Keratinocyte (primary cell): ENCODE measurements around the gene TMTC2. TPM values are rescaled to one million over a fixed set of nuclear protein-coding genes. Genes with fewer than 3 reads are reported as not detected.

ENCODE experiments used
- DNase-seq: peaks from one replicate; pipeline ENCODE4 v3.0.0-alpha.2; 2011; ENCODE audit warnings: low read depth, missing footprints, low spot score
- FAIRE-seq: peaks from 2 replicates; lab custom pipeline; 2011; peaks lifted over from hg19 to GRCh38; lab: Jason Lieb, UNC
- H2AFZ ChIP-seq: 2 replicates; pipeline ENCODE4 v1.6.0; 2012; ENCODE audit warnings: low read length, control low read depth, inconsistent platforms; ENCODE audit not compliant: control insufficient read depth
- H3K27ac ChIP-seq: 2 replicates; pipeline ENCODE4 v1.5.1; 2011; ENCODE audit warnings: low read length; ENCODE audit not compliant: control insufficient read depth, insufficient read depth
- H3K27me3 ChIP-seq: 3 replicates; pipeline ENCODE4 v1.6.0; 2011; ENCODE audit warnings: low read length; ENCODE audit not compliant: control insufficient read depth, insufficient read depth; ENCODE audit errors: extremely low read depth
- H3K36me3 ChIP-seq, 2 experiments: 2 replicates in 1 of 2; 3 replicates in 1 of 2; pipeline ENCODE4 v1.5.1; 2011; ENCODE audit warnings: low read length in 2 of 2, mild to moderate bottlenecking in 1 of 2; ENCODE audit not compliant: control insufficient read depth in 2 of 2, insufficient read depth in 2 of 2; ENCODE audit errors: extremely low read depth in 1 of 2
- H3K4me1 ChIP-seq: 3 replicates; pipeline ENCODE4 v1.5.1; 2011; ENCODE audit warnings: low read length; ENCODE audit not compliant: control insufficient read depth, insufficient read depth; ENCODE audit errors: extremely low read depth
- H3K4me2 ChIP-seq: 3 replicates; pipeline ENCODE4 v1.6.0; 2011; ENCODE audit warnings: low read depth, low read length; ENCODE audit not compliant: control insufficient read depth, insufficient read depth; ENCODE audit errors: extremely low read depth
- H3K4me3 ChIP-seq, 3 experiments: fragments of 200-600 bp in 1 of 3; sonication (generic) in 1 of 3; 2 replicates in 2 of 3; 3 replicates in 1 of 3; pipeline ENCODE4 v1.5.1; 2011 to 2016; ENCODE audit warnings: low read length in 3 of 3, mild to moderate bottlenecking in 3 of 3, control low read depth in 2 of 3, inconsistent platforms in 1 of 3, low read depth in 1 of 3, mixed read lengths in 1 of 3, mixed run types in 1 of 3, moderate library complexity in 1 of 3; ENCODE audit not compliant: control insufficient read depth in 2 of 3, insufficient read depth in 2 of 3; ENCODE audit errors: extremely low read depth in 1 of 3
- H3K79me2 ChIP-seq: 2 replicates; pipeline ENCODE4 v1.6.0; 2012; ENCODE audit warnings: low read length; ENCODE audit not compliant: control insufficient read depth, insufficient read depth
- H3K9ac ChIP-seq: 3 replicates; pipeline ENCODE4 v1.6.0; 2011; ENCODE audit warnings: low read length; ENCODE audit not compliant: control insufficient read depth, insufficient read depth; ENCODE audit errors: extremely low read depth
- H3K9me1 ChIP-seq: 3 replicates; pipeline ENCODE4 v1.6.0; 2011; ENCODE audit warnings: low read length; ENCODE audit not compliant: control insufficient read depth, insufficient read depth; ENCODE audit errors: extremely low read depth
- H3K9me3 ChIP-seq: 2 replicates; pipeline ENCODE4 v1.5.1; 2012; ENCODE audit warnings: low read depth, low read length; ENCODE audit not compliant: control insufficient read depth
- H4K20me1 ChIP-seq: 3 replicates; pipeline ENCODE4 v1.6.0; 2011; ENCODE audit warnings: low read length; ENCODE audit not compliant: control insufficient read depth, insufficient read depth; ENCODE audit errors: extremely low read depth
- EZH2 ChIP-seq: IDR thresholded peaks from one replicate; pipeline ENCODE4 v1.6.1; 2012; ENCODE audit warnings: inconsistent platforms, mild to moderate bottlenecking, low read length, moderate library complexity
- dilution Hi-C: fragments of 300-500 bp; cut with MboI; formaldehyde crosslinking; loops from one replicate; pipeline ENCODE4 v1.7.0; 2020; ENCODE audit warnings: low sequenced_read_pairs; ENCODE audit not compliant: extremely low pct_ligation_motif_present
- polyA plus RNA-seq, 5 experiments: library from polyadenylated mRNA; depleted of rRNA in 3 of 5; stranded (reverse) in 3 of 5; stranded (forward) in 1 of 5; unstranded in 1 of 5; fragments of >200 nt; gene quantifications; 1 replicate in 1 of 5; 2 replicates in 3 of 5; 3 replicates in 1 of 5; pipeline versions ENCODE4 v1.2.1 to v1.2.3, GENCODE V29; 2011 to 2012; ENCODE audit warnings: missing spikeins in 2 of 5, low read depth in 1 of 5, low replicate concordance in 1 of 5
- TF ChIP-seq, protein P1 (sequence below), 3 experiments: IDR thresholded peaks in 1 of 3; conservative IDR thresholded peaks in 1 of 3; optimal IDR thresholded peaks in 1 of 3; 2 replicates in 2 of 3; 3 replicates in 1 of 3; pipeline versions ENCODE3 to v1.5.1; 2011; ENCODE audit warnings: low read length in 3 of 3, mild to moderate bottlenecking in 3 of 3, moderate library complexity in 2 of 3, control low read depth in 1 of 3, inconsistent platforms in 1 of 3; ENCODE audit not compliant: insufficient read depth in 2 of 3; ENCODE audit errors: extremely low read depth in 1 of 3

The TMTC2 gene
- polyA plus RNA-seq, 1 donor (not counting 4 experiments of a cell fraction or from before 2014, with no cell fraction given): 3.8 TPM

DNA sequence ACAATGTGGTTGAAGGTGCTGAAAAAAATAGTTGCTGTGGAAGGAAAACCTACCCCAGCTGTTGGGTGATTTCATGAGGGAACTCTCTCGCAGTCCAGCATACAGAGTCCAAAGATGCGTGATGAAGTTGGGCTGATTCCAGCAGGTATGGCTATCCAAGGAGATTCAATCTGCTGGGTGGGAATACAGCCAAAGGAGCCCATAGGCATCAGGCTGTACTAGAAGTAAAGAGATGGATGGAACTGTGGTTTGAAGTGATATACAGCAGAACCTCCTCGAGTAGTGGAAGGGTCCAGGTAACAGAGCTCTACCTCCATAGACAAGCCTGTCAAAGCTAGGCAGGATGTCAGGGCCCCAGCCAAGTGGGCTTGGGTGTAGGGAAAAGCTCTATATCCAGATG lies 11.5 kb upstream of the TMTC2 start:
- H3K27ac ChIP-seq: no peak overlapping the region
- H3K36me3 ChIP-seq: no peaks in the 10 kb centered on the region
- no peaks in the 10 kb centered on the region for H3K79me2 ChIP-seq
- H3K9ac ChIP-seq: no peak overlapping the region
- no peak for TF ChIP-seq EZH2
- TF ChIP-seq, protein P1, sequence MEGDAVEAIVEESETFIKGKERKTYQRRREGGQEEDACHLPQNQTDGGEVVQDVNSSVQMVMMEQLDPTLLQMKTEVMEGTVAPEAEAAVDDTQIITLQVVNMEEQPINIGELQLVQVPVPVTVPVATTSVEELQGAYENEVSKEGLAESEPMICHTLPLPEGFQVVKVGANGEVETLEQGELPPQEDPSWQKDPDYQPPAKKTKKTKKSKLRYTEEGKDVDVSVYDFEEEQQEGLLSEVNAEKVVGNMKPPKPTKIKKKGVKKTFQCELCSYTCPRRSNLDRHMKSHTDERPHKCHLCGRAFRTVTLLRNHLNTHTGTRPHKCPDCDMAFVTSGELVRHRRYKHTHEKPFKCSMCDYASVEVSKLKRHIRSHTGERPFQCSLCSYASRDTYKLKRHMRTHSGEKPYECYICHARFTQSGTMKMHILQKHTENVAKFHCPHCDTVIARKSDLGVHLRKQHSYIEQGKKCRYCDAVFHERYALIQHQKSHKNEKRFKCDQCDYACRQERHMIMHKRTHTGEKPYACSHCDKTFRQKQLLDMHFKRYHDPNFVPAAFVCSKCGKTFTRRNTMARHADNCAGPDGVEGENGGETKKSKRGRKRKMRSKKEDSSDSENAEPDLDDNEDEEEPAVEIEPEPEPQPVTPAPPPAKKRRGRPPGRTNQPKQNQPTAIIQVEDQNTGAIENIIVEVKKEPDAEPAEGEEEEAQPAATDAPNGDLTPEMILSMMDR (optimal IDR thresholded peaks at IDR 0.05 in 1 of 3, IDR thresholded peaks at IDR 0.05 in 1 of 3, conservative IDR thresholded peaks at IDR 0.05 in 1 of 3; ENCODE audit: extremely low read depth in 1 of 3, insufficient read depth in 2 of 3, low read length in 3 of 3): no peak
- no peak for DNase-seq
- no peaks in the 10 kb centered on the region for H3K9me1 ChIP-seq
- H4K20me1 ChIP-seq: no peaks in the 10 kb centered on the region
- no peak overlapping the region for H2AFZ ChIP-seq
- H3K4me1 ChIP-seq: no peaks in the 10 kb centered on the region
- no peak overlapping the region for H3K4me2 ChIP-seq
- dilution Hi-C loops: no loop called here
- H3K9me3 ChIP-seq: no peaks in the 10 kb centered on the region
- H3K4me3 ChIP-seq: no peak overlapping the region
- no peak for FAIRE-seq
- no peaks in the 10 kb centered on the region for H3K27me3 ChIP-seq

GRCh38 chr12:82682326-82682725 lies 4.4 kb upstream of the TMTC2 start:
- Histone ChIP-seq H3K79me2 (no peaks in the 10 kb centered on the region), H3K4me3 (no peak overlapping the region), H2AFZ (no peak overlapping the region), H3K4me1 (peaks cover 9% of the 10 kb centered on the region), H3K27me3 (no peaks in the 10 kb centered on the region), H3K36me3 (no peaks in the 10 kb centered on the region), H4K20me1 (no peaks in the 10 kb centered on the region), H3K27ac (no peak overlapping the region), H3K9ac (no peak overlapping the region), H3K9me3 (no peaks in the 10 kb centered on the region), H3K9me1 (no peaks in the 10 kb centered on the region), H3K4me2 (no peak overlapping the region)
- FAIRE-seq: no peak
- dilution Hi-C loops: no loop called here
- no peak for TF ChIP-seq EZH2
- DNase-seq: no peak

GRCh38 chr12:82682851-82683261 lies 3.9 kb upstream of the TMTC2 start:
- H3K79me2 ChIP-seq: no peaks in the 10 kb centered on the region
- no peaks in the 10 kb centered on the region for H3K9me1 ChIP-seq
- no peak overlapping the region for H3K27ac ChIP-seq
- H2AFZ ChIP-seq: no peak overlapping the region
- H3K36me3 ChIP-seq: no peaks in the 10 kb centered on the region
- no peak for TF ChIP-seq EZH2
- TF ChIP-seq, protein P1 (optimal IDR thresholded peaks at IDR 0.05 in 1 of 3, IDR thresholded peaks at IDR 0.05 in 1 of 3, conservative IDR thresholded peaks at IDR 0.05 in 1 of 3; ENCODE audit: extremely low read depth in 1 of 3, insufficient read depth in 2 of 3, low read length in 3 of 3): no peak
- dilution Hi-C loops: no loop called here
- H3K9me3 ChIP-seq: no peaks in the 10 kb centered on the region
- no peaks in the 10 kb centered on the region for H4K20me1 ChIP-seq
- no peak overlapping the region for H3K9ac ChIP-seq
- FAIRE-seq (no peak), DNase-seq (no peak)
- peaks cover 9% of the 10 kb centered on the region for H3K4me1 ChIP-seq
- no peaks in the 10 kb centered on the region for H3K27me3 ChIP-seq
- H3K4me3 ChIP-seq: no peak overlapping the region
- H3K4me2 ChIP-seq: no peak overlapping the region
